GM12892 (cell line): ENCODE measurements around the gene MAP3K10.

Source experiments
- DNase-seq: peaks from one replicate; pipeline ENCODE4 v3.0.0; 2011; ENCODE audit not compliant: insufficient read length
- FAIRE-seq: peaks from 2 replicates; lab custom pipeline; 2011; peaks lifted over from hg19 to GRCh38; lab: Jason Lieb, UNC
- POLR2A ChIP-seq: IDR thresholded peaks from 2 replicates; pipeline ENCODE4 v1.6.1; 2011; ENCODE audit warnings: low read depth, low read length, control low read depth
- POLR2AphosphoS5 ChIP-seq: IDR thresholded peaks from 2 replicates; pipeline ENCODE4 v1.6.1; 2011; ENCODE audit warnings: low read depth, low read length, control low read depth
- TAF1 ChIP-seq: IDR thresholded peaks from 2 replicates; pipeline ENCODE4 v1.6.1; 2011; ENCODE audit warnings: low read depth, mild to moderate bottlenecking, control low read depth, low read length, borderline replicate concordance

Gene MAP3K10

DNA sequence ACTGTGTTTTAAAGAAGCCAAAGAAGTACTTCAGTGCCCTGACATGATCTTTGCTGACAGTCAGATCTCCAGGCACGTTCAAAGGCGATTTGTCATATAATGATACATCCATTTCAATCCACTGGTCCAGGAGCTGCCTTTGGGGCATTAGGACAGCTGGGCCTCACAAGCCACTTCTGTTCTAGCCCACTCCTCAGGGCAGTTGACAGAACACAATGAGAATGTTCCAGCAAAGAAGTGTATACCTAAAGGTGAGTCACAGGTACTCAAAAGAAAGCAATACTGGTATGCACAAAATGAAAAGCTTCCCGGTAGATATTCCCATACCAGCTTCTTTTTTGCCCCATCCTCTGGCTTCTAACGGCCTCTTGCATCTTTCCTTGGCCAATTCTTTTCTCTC is 12.5 kb upstream of the MAP3K10 start:
- FAIRE-seq (no peak), DNase-seq (no peak)
- no peak for TF ChIP-seq POLR2AphosphoS5

DNA sequence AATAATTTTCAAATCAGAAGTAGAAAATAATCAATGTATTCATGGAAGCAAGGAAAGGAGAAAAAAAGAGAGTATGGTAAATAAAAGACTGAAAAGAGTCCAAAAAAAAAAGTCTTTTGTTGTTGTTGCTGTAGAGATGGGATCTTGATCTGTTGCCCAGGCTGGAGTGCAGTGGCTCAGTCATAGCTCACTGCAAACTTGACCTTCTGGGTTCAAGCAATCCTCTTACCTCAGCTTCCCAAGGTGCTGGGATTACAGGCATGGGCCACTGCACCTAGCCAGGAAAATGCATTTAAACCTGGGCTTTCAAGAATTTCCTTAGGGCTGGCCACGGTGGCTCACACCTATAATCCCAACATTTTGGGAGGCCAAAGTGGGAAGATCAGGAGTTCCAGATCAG is 7.0 kb upstream of the MAP3K10 start:
- TF ChIP-seq POLR2A (no peak), TAF1 (no peak), POLR2AphosphoS5 (no peak)
- FAIRE-seq, result no peak

DNA sequence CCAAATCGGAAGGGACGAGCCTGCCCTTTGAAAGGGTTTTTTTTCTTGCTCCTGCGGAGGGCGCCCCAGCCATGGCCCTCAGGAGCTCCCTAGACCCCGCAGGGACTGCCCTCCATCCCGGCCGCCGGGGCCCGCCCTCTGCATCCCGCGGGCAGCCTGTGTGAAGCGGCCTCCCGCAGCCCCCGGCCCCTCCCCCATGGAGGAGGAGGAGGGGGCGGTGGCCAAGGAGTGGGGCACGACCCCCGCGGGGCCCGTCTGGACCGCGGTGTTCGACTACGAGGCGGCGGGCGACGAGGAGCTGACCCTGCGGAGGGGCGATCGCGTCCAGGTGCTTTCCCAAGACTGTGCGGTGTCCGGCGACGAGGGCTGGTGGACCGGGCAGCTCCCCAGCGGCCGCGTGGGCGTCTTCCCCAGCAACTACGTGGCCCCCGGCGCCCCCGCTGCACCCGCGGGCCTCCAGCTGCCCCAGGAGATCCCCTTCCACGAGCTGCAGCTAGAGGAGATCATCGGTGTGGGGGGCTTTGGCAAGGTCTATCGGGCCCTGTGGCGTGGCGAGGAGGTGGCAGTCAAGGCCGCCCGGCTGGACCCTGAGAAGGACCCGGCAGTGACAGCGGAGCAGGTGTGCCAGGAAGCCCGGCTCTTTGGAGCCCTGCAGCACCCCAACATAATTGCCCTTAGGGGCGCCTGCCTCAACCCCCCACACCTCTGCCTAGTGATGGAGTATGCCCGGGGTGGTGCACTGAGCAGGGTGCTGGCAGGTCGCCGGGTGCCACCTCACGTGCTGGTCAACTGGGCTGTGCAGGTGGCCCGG is 815 bp downstream of the MAP3K10 start:
- FAIRE-seq (no peak), DNase-seq (no peak)
- TF ChIP-seq POLR2A (no peak), TAF1 (no peak), POLR2AphosphoS5 (no peak)

More for the DNA sequence above, 7.0 kb upstream of the MAP3K10 start:
- no peak for DNase-seq

DNA sequence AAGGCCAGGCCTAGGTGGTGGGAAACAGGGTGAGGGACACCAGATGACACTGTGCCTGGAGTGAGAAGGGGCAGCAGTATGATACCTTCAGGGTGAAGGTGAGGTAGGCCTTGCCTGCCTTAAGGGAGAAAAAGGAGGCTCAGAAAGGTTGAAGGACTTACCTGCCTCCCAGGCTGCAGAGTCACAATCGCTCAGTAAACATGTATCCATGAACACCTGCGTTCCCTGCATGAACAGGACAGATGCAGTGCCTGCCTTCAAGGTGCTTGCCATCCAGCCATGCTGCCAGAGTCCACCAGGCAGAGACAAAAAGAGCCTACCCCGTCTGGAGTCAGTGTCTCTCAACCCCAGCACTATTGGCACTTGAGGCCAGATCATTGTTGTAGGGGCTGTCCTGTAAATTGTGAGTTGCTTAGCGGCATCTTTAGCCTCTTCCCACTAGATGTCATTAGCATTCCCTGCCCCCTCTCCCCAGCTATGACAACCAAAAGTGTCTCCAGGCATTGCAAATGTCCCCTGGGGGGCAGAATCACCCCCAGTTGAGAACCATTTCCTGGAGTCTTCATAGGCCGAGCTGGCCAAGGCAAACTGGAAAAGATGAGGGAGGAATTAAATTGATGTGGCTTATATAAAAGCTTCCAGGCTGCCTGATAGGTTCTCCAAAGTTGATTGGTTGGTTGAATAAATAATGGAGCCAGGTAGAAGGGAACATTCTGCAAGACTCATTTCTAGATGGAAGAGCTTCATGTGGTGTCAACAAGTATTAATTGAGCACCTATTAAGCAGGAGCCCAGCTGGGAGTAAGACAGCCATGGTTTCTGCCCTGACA is 1.7 kb downstream of the MAP3K10 start:
- no peak for DNase-seq
- peak; percentile 44 for FAIRE-seq
- TF ChIP-seq POLR2A (no peak), TAF1 (no peak), POLR2AphosphoS5 (no peak)

DNA sequence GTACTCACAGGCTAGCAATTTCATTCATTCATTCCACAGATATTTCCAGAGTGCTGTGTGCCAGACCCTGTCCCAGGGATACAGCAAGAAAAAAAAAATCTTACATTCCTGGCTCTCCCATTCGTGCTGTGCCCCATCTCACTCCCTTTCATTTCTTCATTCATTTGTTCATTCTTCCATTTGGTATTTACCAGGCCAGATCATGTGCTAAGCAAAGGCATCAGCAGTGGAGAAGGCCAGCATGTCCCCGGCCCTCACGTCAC is 2.3 kb downstream of the MAP3K10 start:
- DNase-seq (no peak), FAIRE-seq (no peak)
- TF ChIP-seq TAF1 (no peak), POLR2A (no peak), POLR2AphosphoS5 (no peak)

DNA sequence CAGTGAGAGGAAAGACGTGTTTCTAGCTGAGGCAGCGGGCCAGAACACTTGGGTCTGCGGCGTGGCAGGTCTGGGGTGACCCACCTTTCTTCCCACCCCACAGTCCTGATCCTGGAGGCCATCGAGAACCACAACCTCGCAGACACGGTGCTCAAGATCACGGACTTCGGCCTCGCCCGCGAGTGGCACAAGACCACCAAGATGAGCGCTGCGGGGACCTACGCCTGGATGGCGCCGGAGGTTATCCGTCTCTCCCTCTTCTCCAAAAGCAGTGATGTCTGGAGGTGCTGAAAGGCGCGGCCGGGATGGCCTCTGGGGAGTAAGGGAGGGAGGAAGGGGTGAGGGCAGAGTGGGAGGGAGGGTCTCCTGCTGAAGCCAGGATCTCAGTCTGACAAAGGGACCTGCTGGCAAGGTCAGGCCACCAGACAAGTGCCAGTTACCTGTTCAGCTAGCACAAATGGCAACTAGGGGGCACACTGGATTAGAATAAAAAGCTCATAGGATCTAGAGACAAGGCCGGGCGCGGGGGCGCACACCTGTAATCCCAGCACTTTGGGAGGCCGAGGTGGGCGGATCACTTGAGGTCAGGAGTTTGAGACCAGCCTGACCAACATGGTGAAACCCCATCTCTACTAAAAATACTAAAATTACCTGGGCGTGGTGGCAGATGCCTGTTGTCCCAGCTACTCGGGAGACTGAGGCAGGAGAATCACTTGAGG is 7.2 kb downstream of the MAP3K10 start:
- TF ChIP-seq TAF1 (no peak), POLR2AphosphoS5 (no peak), POLR2A (no peak)
- no peak for FAIRE-seq
- no peak for DNase-seq

DNA sequence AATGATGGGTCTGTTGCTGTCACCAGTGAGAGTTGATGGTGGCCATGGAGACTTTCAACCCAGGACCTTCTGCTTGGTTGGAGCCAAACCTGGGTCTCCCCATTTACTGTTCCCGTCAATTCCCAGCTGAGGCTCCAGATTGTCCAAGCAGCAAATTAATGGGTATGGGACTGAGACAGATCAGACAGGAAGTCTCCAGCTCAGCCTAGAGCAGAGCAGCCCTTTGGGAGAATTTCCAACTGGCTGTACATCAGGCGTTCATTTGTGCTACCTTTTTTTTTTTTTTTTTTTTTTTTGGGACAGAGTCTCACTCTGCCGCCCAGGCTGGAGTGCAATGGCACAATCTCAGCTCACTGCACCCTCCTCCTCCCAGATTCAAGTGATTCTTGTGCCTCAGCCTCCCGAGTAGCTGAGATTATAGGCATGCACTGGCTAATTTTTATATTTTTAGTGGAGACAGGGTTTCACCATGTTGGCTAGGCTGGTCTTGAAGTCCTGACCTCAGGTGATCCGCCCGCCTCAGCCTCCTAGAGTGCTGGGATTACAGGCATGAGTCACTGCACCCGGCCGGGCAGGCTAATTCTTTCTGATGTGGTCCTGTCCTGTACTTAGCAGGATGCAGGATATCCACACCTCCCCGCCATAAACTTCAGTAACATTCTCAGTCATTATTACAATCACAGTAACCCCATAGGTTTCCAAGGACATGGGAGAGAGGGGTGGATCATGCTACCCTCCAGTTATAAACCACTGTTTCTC is 9.3 kb downstream of the MAP3K10 start:
- TF ChIP-seq POLR2A (no peak), POLR2AphosphoS5 (no peak), TAF1 (no peak)
- DNase-seq (no peak), FAIRE-seq (no peak)

DNA sequence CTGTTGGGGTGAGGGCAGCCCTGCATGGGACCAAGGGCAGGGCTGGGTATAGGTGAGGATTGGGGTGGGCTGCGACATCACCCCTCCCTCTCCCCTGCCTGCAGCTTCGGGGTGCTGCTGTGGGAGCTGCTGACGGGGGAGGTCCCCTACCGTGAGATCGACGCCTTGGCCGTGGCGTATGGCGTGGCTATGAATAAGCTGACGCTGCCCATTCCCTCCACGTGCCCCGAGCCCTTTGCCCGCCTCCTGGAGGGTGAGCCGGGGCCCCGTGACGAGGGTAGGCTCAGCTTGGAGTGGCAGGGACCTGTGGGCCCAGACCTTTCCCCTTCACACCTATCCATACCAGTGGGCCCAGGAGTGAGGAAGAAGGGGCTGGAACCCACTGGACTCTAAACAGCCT is 13.2 kb downstream of the MAP3K10 start:
- FAIRE-seq, result no peak

DNA sequence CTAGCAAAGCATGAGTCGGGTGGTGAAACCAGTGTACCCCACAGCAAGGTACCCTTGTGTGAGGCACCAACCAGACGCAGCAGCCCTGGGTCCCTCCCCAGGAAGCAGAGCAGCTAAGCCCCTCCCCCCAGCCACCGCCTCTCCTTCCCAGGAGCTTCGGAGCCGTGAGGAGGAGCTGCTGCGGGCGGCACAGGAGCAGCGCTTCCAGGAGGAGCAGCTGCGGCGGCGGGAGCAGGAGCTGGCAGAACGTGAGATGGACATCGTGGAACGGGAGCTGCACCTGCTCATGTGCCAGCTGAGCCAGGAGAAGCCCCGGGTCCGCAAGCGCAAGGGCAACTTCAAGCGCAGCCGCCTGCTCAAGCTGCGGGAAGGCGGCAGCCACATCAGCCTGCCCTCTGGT is 14.5 kb downstream of the MAP3K10 start:
- FAIRE-seq (no peak), DNase-seq (no peak)
- TF ChIP-seq TAF1 (no peak), POLR2AphosphoS5 (no peak), POLR2A (no peak)

More for the DNA sequence above, 13.2 kb downstream of the MAP3K10 start:
- TF ChIP-seq TAF1, result no peak
- TF ChIP-seq POLR2A, result no peak
- DNase-seq, result no peak

DNA sequence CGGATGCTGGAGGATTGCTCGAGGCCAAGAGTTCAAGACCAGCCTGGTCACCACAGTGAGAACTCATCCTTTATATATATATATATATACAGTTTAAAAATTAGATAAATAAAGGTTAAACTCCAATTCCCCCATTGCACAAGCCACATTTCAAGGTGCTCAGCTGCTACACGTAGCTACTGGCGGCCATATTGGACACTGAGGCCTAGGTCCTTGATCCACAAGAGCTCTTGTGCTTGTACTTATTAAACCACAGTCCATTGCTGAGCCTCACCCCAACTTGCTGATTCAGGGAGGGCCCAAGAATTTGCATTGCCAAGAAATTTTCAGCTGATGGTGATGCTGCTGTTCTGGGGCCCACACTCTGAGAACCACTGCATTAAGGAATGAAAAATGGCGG is 17.4 kb downstream of the MAP3K10 start:
- DNase-seq, result no peak
- FAIRE-seq, result no peak
- TF ChIP-seq POLR2A (no peak), POLR2AphosphoS5 (no peak), TAF1 (no peak)

DNA sequence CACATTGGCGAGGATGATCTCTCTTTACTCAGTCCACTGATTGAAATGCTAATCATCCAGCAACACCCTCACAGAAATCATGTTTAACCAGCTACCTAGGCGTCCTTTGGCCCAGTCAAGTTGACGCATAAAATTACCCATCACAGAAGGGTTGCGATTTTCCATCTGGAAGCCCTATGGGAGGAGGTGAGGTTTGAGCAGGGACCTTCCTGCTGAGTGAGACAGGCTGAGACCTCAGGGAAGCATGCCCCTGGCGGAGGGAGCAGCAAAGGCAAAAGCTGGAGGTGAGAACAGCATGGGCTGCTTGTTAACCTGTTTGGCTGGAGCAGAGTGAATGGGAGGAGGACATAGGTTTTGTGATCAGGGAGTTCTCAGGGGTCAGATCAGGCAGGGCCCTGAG is 19.7 kb downstream of the MAP3K10 start:
- DNase-seq (no peak), FAIRE-seq (no peak)
- no peak for TF ChIP-seq POLR2AphosphoS5
- TF ChIP-seq POLR2A, result no peak
- no peak for TF ChIP-seq TAF1
